Keratinocyte (primary cell): ENCODE measurements around the gene SLC6A17.

Experiments used
- CTCF ChIP-seq, 3 experiments: IDR thresholded peaks in 1 of 3; conservative IDR thresholded peaks in 1 of 3; optimal IDR thresholded peaks in 1 of 3; 2 replicates in 2 of 3; 3 replicates in 1 of 3; pipeline versions ENCODE3 to v1.5.1; 2011; ENCODE audit warnings: low read length in 3 of 3, mild to moderate bottlenecking in 3 of 3, moderate library complexity in 2 of 3, control low read depth in 1 of 3, inconsistent platforms in 1 of 3; ENCODE audit not compliant: insufficient read depth in 2 of 3; ENCODE audit errors: extremely low read depth in 1 of 3
- EZH2 ChIP-seq: IDR thresholded peaks from one replicate; pipeline ENCODE4 v1.6.1; 2012; ENCODE audit warnings: inconsistent platforms, mild to moderate bottlenecking, low read length, moderate library complexity

- TF ChIP-seq CTCF (optimal IDR thresholded peaks at IDR 0.05 in 1 of 3, IDR thresholded peaks at IDR 0.05 in 1 of 3, conservative IDR thresholded peaks at IDR 0.05 in 1 of 3; ENCODE audit: extremely low read depth in 1 of 3, insufficient read depth in 2 of 3, low read length in 3 of 3) (no peak), EZH2 (no peak)
Measured at GRCh38 chr1:110245876-110246620, 95.8 kb downstream of the SLC6A17 start.
